BJ (cell line): ENCODE data around the gene SLIT3. TPM values are rescaled to one million over a fixed set of nuclear protein-coding genes. Genes with fewer than 3 reads are reported as not detected.

Source experiments
- CTCF ChIA-PET: fragments of 350-600 bp; formaldehyde crosslinking; extraction: SDS; loops from one replicate; lab custom pipeline; 2021; ENCODE audit warnings: antibody characterized with exemption, inconsistent platforms; lab: Yijun Ruan, JAX
- POLR2A ChIA-PET: fragments of 300-600 bp; sonication (Branson Sonifier 250); formaldehyde crosslinking; extraction: SDS; loops from one replicate; lab custom pipeline; 2021; ENCODE audit warnings: antibody characterized with exemption; lab: Charles Lee
- DNase-seq: peaks from one replicate; pipeline ENCODE4 v3.0.0-alpha.2; 2011; ENCODE audit warnings: low read depth
- H3K27me3 ChIP-seq: 2 replicates; pipeline ENCODE4 v1.6.0; 2011; ENCODE audit warnings: low read length; ENCODE audit not compliant: control insufficient read depth, insufficient read depth
- H3K36me3 ChIP-seq: 2 replicates; pipeline ENCODE4 v1.5.1; 2011; ENCODE audit warnings: low read length; ENCODE audit not compliant: control insufficient read depth, insufficient read depth
- H3K4me3 ChIP-seq: 2 replicates; pipeline ENCODE4 v1.5.1; 2011; ENCODE audit warnings: low read depth, mild to moderate bottlenecking, control low read depth, low read length
- CTCF ChIP-seq: IDR thresholded peaks from 2 replicates; pipeline ENCODE4 v1.5.1; 2011; ENCODE audit warnings: low read depth, mild to moderate bottlenecking, control low read depth, inconsistent platforms, low read length, moderate library complexity; ENCODE audit not compliant: insufficient read depth
- polyA plus RNA-seq: library from polyadenylated mRNA; depleted of rRNA; stranded (reverse); fragments of >200 nt; gene quantifications from 2 replicates; pipeline ENCODE4 v1.2.3, GENCODE V29; 2011

Gene SLIT3
- polyA plus RNA-seq, 1 experiment, result 26.8 TPM

- no peaks in the 10 kb centered on the region for H3K27me3 ChIP-seq
- POLR2A ChIA-PET, result no interaction called here
- DNase-seq, result no peak
- TF ChIP-seq CTCF, result no peak
- H3K36me3 ChIP-seq, result no peaks in the 10 kb centered on the region
- CTCF ChIA-PET, result no interaction called here
- H3K4me3 ChIP-seq, result no peak overlapping the region
Measured at GRCh38 chr5:169062690-169063089, 238.2 kb downstream of the SLIT3 start.

GRCh38 chr5:169054506-169054905, 246.4 kb downstream of the SLIT3 start:
- CTCF ChIA-PET, result no interaction called here
- POLR2A ChIA-PET, result no interaction called here
- no peaks in the 10 kb centered on the region for H3K36me3 ChIP-seq
- no peak overlapping the region for H3K4me3 ChIP-seq
- TF ChIP-seq CTCF, result no peak
- DNase-seq, result no peak
- H3K27me3 ChIP-seq, result no peaks in the 10 kb centered on the region

GRCh38 chr5:169052207-169052606, 248.7 kb downstream of the SLIT3 start:
- ChIA-PET POLR2A (no interaction called here), CTCF (interaction anchor here (0.6 to 1.6 kb wide), 4 partner anchors 9 to 427 kb away, joined by 3 to 5 read pairs (median 3); no protein-coding TSS in a partner anchor)
- no peaks in the 10 kb centered on the region for H3K36me3 ChIP-seq
- no peak for TF ChIP-seq CTCF
- DNase-seq, result peak; percentile 41
- no peak overlapping the region for H3K4me3 ChIP-seq
- no peaks in the 10 kb centered on the region for H3K27me3 ChIP-seq

GRCh38 chr5:169051351-169051750, 249.6 kb downstream of the SLIT3 start:
- Histone ChIP-seq H3K36me3 (no peaks in the 10 kb centered on the region), H3K4me3 (no peak overlapping the region), H3K27me3 (no peaks in the 10 kb centered on the region)
- no peak for TF ChIP-seq CTCF
- ChIA-PET POLR2A (no interaction called here), CTCF (interaction anchor here (0.6 to 1.6 kb wide), 4 partner anchors 10 to 426 kb away, joined by 3 to 5 read pairs (median 3); no protein-coding TSS in a partner anchor)
- DNase-seq, result no peak

GRCh38 chr5:169050636-169051035, 250.3 kb downstream of the SLIT3 start:
- Histone ChIP-seq H3K36me3 (no peaks in the 10 kb centered on the region), H3K4me3 (no peak overlapping the region), H3K27me3 (no peaks in the 10 kb centered on the region)
- ChIA-PET POLR2A (no interaction called here), CTCF (interaction anchor here (0.7 to 1.4 kb wide), 2 partner anchors 52 to 63 kb away, joined by 3 to 4 read pairs; no protein-coding TSS in a partner anchor)
- no peak for TF ChIP-seq CTCF
- no peak for DNase-seq
